ENCODE results near the gene IL13RA2. TPM values are rescaled to one million over a fixed set of nuclear protein-coding genes. Genes with fewer than 3 reads are reported as not detected.

Gene IL13RA2
- polyA plus RNA-seq, 2 of the 4 experiments (the other 2 are of a cell fraction), result not detected

- Histone ChIP-seq H3K4me3 (no peak overlapping the region), H3K9me3 (no peaks in the 10 kb centered on the region), H3K27ac (no peak overlapping the region), H3K4me2 (no peak overlapping the region), H3K4me1 (no peaks in the 10 kb centered on the region)
- TF ChIP-seq KDM5A (IDR thresholded peaks at IDR 0.05) (no peak), RNF2 (IDR thresholded peaks at IDR 0.05; ENCODE audit: borderline replicate concordance, low read depth) (no peak), FOXS1 (CRISPR knock-in tag; IDR thresholded peaks at IDR 0.05) (no peak), NPAS2 (CRISPR knock-in tag; IDR thresholded peaks at IDR 0.05; ENCODE audit: borderline replicate concordance) (no peak), ESRRA (IDR thresholded peaks at IDR 0.05; ENCODE audit: borderline replicate concordance, low read length) (no peak), MAFK (IDR thresholded peaks at IDR 0.05; ENCODE audit: partially characterized antibody) (no peak), RCOR1 (IDR thresholded peaks at IDR 0.05; ENCODE audit: low read depth, low read length) (no peak), HOXA7 (CRISPR knock-in tag; IDR thresholded peaks at IDR 0.05) (no peak), BHLHE40 (IDR thresholded peaks at IDR 0.05; ENCODE audit: low read depth, low read length) (no peak), ELK1 (IDR thresholded peaks at IDR 0.05; ENCODE audit: low read depth, low read length) (no peak), TP53 (CRISPR knock-in tag; IDR thresholded peaks at IDR 0.05) (no peak), HES2 (IDR thresholded peaks at IDR 0.05) (no peak), EHF (CRISPR knock-in tag; IDR thresholded peaks at IDR 0.05) (no peak), RARB (CRISPR knock-in tag; IDR thresholded peaks at IDR 0.05) (no peak), FOSL2 (IDR thresholded peaks at IDR 0.05) (no peak), FOSL2 (CRISPR knock-in tag; IDR thresholded peaks at IDR 0.05) (no peak)
- CTCF ChIA-PET, result no interaction called here
- POLR2A ChIA-PET, result no interaction called here
- DNase-seq (ENCODE audit: low read depth in 1 of 2, low spot score in 1 of 2) (no peak), FAIRE-seq (no peak), ATAC-seq (no peak)
- WGBS (ENCODE audit: missing lambda C conversion rate), result 0% methylated on average over 2 of the region's 2 CpGs
These were observed 42.6 kb upstream of the IL13RA2 start for GRCh38 chrX:115060013-115060412.

- H3K4me2 ChIP-seq, result no peak overlapping the region
- DNase-seq (ENCODE audit: low read depth in 1 of 2, low spot score in 1 of 2) (no peak), FAIRE-seq (no peak), ATAC-seq (no peak)
- H3K9me3 ChIP-seq, result no peaks in the 10 kb centered on the region
- no peak overlapping the region for H3K4me3 ChIP-seq
- no peaks in the 10 kb centered on the region for H3K4me1 ChIP-seq
- TF ChIP-seq EP300 (IDR thresholded peaks at IDR 0.05), result no peak
- TF ChIP-seq TFCP2L1 (CRISPR knock-in tag; IDR thresholded peaks at IDR 0.05), result no peak
- no peak for TF ChIP-seq RAD21 (conservative IDR thresholded peaks at IDR 0.05 in 1 of 2, IDR thresholded peaks at IDR 0.05 in 1 of 2)
- no peak for TF ChIP-seq HOXA7 (CRISPR knock-in tag; IDR thresholded peaks at IDR 0.05)
- no peak for TF ChIP-seq SREBF2 (IDR thresholded peaks at IDR 0.05)
- no peak for TF ChIP-seq SMC3 (IDR thresholded peaks at IDR 0.05)
- TF ChIP-seq NPAS2 (CRISPR knock-in tag; IDR thresholded peaks at IDR 0.05; ENCODE audit: borderline replicate concordance), result no peak
- no peak for TF ChIP-seq REST (IDR thresholded peaks at IDR 0.05)
- no peak for TF ChIP-seq RNF2 (IDR thresholded peaks at IDR 0.05; ENCODE audit: borderline replicate concordance, low read depth)
- no peak for TF ChIP-seq MYC (IDR thresholded peaks at IDR 0.05; ENCODE audit: borderline replicate concordance, low read length)
- no peak for TF ChIP-seq E2F6 (IDR thresholded peaks at IDR 0.05; ENCODE audit: borderline replicate concordance, low read depth)
- TF ChIP-seq PBX3 (IDR thresholded peaks at IDR 0.05), result no peak
- TF ChIP-seq HOXB5 (CRISPR knock-in tag; IDR thresholded peaks at IDR 0.05), result no peak
- no peak overlapping the region for H3K27ac ChIP-seq
- POLR2A ChIA-PET, result no interaction called here
- WGBS (ENCODE audit: missing lambda C conversion rate), result 31% methylated on average over 3 of the region's 3 CpGs
- CTCF ChIA-PET, result no interaction called here
These were observed 40.9 kb upstream of the IL13RA2 start for GRCh38 chrX:115058276-115058675.
